Measurements from ENCODE around the gene SF3B6. TPM values are rescaled to one million over a fixed set of nuclear protein-coding genes. Genes with fewer than 3 reads are reported as not detected.

The SF3B6 gene
- total and polyA plus RNA-seq, 9 of the 15 experiments (the other 6 are each of a cell fraction or from before 2014, with no cell fraction given) = 146 to 591 (median 295) TPM

- TF ChIP-seq STAT6 (CRISPR knock-in tag; IDR thresholded peaks at IDR 0.05) = no peak
- TF ChIP-seq, protein P1, sequence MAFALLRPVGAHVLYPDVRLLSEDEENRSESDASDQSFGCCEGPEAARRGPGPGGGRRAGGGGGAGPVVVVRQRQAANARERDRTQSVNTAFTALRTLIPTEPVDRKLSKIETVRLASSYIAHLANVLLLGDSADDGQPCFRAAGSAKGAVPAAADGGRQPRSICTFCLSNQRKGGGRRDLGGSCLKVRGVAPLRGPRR (CRISPR knock-in tag; IDR thresholded peaks at IDR 0.05) = no peak
- TF ChIP-seq ZNF354B (CRISPR knock-in tag; IDR thresholded peaks at IDR 0.05) = no peak
These were observed 35.6 kb downstream of the SF3B6 start (continued) for GRCh38 chr2:24040511-24040910.

GRCh38 chr2:24038786-24039499 lies 37.2 kb downstream of the SF3B6 start:
- Histone ChIP-seq H3K4me1 (replicated peaks in 1 of 2; ENCODE audit: control insufficient read depth in 2 of 2, insufficient read depth in 2 of 2, low read length in 2 of 2) (no peaks in the 10 kb centered on the region; a peak in 1 of 5 replicates), H3K9ac (ENCODE audit: insufficient read depth in 1 of 2, low read depth in 2 of 2, low read length in 2 of 2) (peak overlapping the region in 1 of 2 experiments; percentile 26; a peak in 1 of 4 replicates), H3K27me3 (ENCODE audit: control insufficient read depth in 2 of 2, insufficient read depth in 2 of 2, low read length in 2 of 2) (no peaks in the 10 kb centered on the region), H3K79me2 (ENCODE audit: control insufficient read depth, insufficient read depth, low read length) (peaks cover 50% of the 10 kb centered on the region), H3K9me1 (ENCODE audit: control insufficient read depth, insufficient read depth, low read length) (no peaks in the 10 kb centered on the region), H3K4me3 (no peak overlapping the region), H3K9me3 (replicated peaks; ENCODE audit: control insufficient read depth, insufficient read depth, low read depth, low read length) (no peaks in the 10 kb centered on the region), H3K27ac (ENCODE audit: extremely low read depth, low read depth, low read length) (no peak overlapping the region), H4K20me1 (replicated peaks; ENCODE audit: control insufficient read depth, insufficient read depth, low read length) (no peaks in the 10 kb centered on the region; the same call in 1 of the 2 replicates), H2AFZ (ENCODE audit: low read depth, low read length) (no peak overlapping the region), H3K4me2 (ENCODE audit: insufficient read depth, low read length) (no peak overlapping the region), H3K36me3 (ENCODE audit: control insufficient read depth, insufficient read depth, low read length) (peaks cover 56% of the 10 kb centered on the region)
- TF ChIP-seq WHSC1 (IDR thresholded peaks at IDR 0.05; ENCODE audit: low read length) = peak; percentile 5
- TF ChIP-seq, protein P2, sequence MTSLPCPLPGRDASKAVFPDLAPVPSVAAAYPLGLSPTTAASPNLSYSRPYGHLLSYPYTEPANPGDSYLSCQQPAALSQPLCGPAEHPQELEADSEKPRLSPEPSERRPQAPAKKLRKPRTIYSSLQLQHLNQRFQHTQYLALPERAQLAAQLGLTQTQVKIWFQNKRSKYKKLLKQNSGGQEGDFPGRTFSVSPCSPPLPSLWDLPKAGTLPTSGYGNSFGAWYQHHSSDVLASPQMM (CRISPR knock-in tag; IDR thresholded peaks at IDR 0.05) = no peak
- no peak for TF ChIP-seq RBM14 (IDR thresholded peaks at IDR 0.05; ENCODE audit: borderline replicate concordance, insufficient read depth, low read depth, low read length)
- peak; percentile 35; the same call in 1 of the 2 replicates for TF ChIP-seq RFX1 (IDR thresholded peaks at IDR 0.05)
- no peak for TF ChIP-seq PATZ1 (CRISPR knock-in tag; IDR thresholded peaks at IDR 0.05; ENCODE audit: borderline replicate concordance)
- FAIRE-seq (no peak), DNase-seq (ENCODE audit: extremely low read depth in 1 of 4, low spot score in 3 of 4) (no peak), ATAC-seq (no peak)
- in situ Hi-C loops (cut with MboI) = no loop called here
- ChIA-PET POLR2A (no interaction called here), CTCF (ENCODE audit: low intra/inter-chr PET ratio) (no interaction called here)
- intact Hi-C loops (cut with micrococcal nuclease) = no loop called here
- no TSS peak for BruUV-seq (replicated peaks)
- WGBS (ENCODE audit: insufficient coverage, low coverage, missing lambda C conversion rate) = 93% methylated on average over 9 of the region's 9 CpGs

Data from K562 (cell line).